ENCODE measurements around the gene ZBED4.

GRCh38 chr22:49820984-49821383 is 32.7 kb upstream of the ZBED4 start:
- TF ChIP-seq CTCF (IDR thresholded peaks at IDR 0.05 in 8 of 11, conservative IDR thresholded peaks at IDR 0.05 in 3 of 11) (no peak), POLR2A (IDR thresholded peaks at IDR 0.05) (no peak), POLR2AphosphoS5 (IDR thresholded peaks at IDR 0.05) (no peak)

All from spleen (tissue), 7 donors.